T-cell (primary cell): Measurements from ENCODE around the gene TMEM59L. TPM values are rescaled to one million over a fixed set of nuclear protein-coding genes. Genes with fewer than 3 reads are reported as not detected.
"Not testable (repeated sequence)": the region's sequence is repeated elsewhere in the genome, so short reads cannot be mapped to it uniquely, and the experiment has no call there.

Experiments used
- ATAC-seq, 4 experiments: fragments of 200-7000 bp in 3 of 4; fragments of 150-1000 bp in 1 of 4; cut with Tn5 transposase; replicated peaks in 1 of 4; 1 replicate in 3 of 4; 2 replicates in 1 of 4; pipeline ENCODE4 v1.10.0; 2021; ENCODE audit warnings: moderate library complexity in 3 of 4, mild to moderate bottlenecking in 2 of 4, moderate number of reproducible peaks in 1 of 4
- CTCF ChIA-PET, 2 donors: fragments of 300-600 bp; sonication (Branson Sonifier 250); formaldehyde crosslinking; loops; one replicate each; lab custom pipeline; 2022; ENCODE audit warnings: antibody characterized with exemption in 2 of 2; lab: Charles Lee
- POLR2A ChIA-PET, 2 donors: fragments of 300-600 bp; sonication (Branson Sonifier 250); formaldehyde crosslinking; loops; one replicate each; lab custom pipeline; 2022; ENCODE audit warnings: antibody characterized with exemption in 2 of 2; lab: Charles Lee
- DNase-seq, 35 experiments: peaks; one replicate each; pipeline versions ENCODE4 v3.0.0 to v3.0.0-alpha.2; 2013 to 2023
- H3K27ac ChIP-seq: one replicate; pipeline ENCODE4 v1.5.1; 2013; ENCODE audit warnings: low read length
- H3K27me3 ChIP-seq, 2 experiments: replicated peaks in 1 of 2; 1 replicate in 1 of 2; 2 replicates in 1 of 2; pipeline versions ENCODE4 v1.6.1 to v1.7.0; 2013; ENCODE audit warnings: low read length in 1 of 2, mixed read lengths in 1 of 2; ENCODE audit not compliant: control insufficient read depth in 2 of 2, insufficient read depth in 2 of 2; ENCODE audit errors: extremely low read depth in 1 of 2
- H3K36me3 ChIP-seq, 2 donors: 1 replicate in 1 of 2; 2 replicates in 1 of 2; pipeline versions ENCODE4 v1.6.1 to v1.7.0; 2013; ENCODE audit warnings: low read length in 1 of 2; ENCODE audit not compliant: control insufficient read depth in 2 of 2, insufficient read depth in 1 of 2; ENCODE audit errors: extremely low read depth in 1 of 2
- H3K4me1 ChIP-seq, 2 experiments: 1 replicate in 1 of 2; 2 replicates in 1 of 2; pipeline versions ENCODE4 v1.6.1 to v1.7.0; 2013; ENCODE audit warnings: low read length in 2 of 2, mixed read lengths in 1 of 2; ENCODE audit not compliant: insufficient read depth in 2 of 2, control insufficient read depth in 1 of 2; ENCODE audit errors: extremely low read depth in 1 of 2
- H3K4me3 ChIP-seq, 2 donors: 1 replicate in 1 of 2; 2 replicates in 1 of 2; pipeline versions ENCODE4 v1.5.1 to v1.7.0; 2013; ENCODE audit warnings: mild to moderate bottlenecking in 2 of 2, low read length in 1 of 2, moderate library complexity in 1 of 2; ENCODE audit not compliant: control insufficient read depth in 1 of 2; ENCODE audit errors: extremely low read depth in 1 of 2
- H3K9me3 ChIP-seq: 2 replicates; pipeline ENCODE4 v1.7.0; 2013
- H3K27ac Mint-ChIP-seq, 2 donors: one replicate each; pipeline ENCODE4 v1.8.0; 2020 to 2021; ENCODE audit warnings: mild to moderate bottlenecking in 2 of 2, mixed read lengths in 2 of 2
- H3K27me3 Mint-ChIP-seq, 2 donors: one replicate each; pipeline ENCODE4 v1.8.0; 2021 to 2022; ENCODE audit warnings: mixed read lengths in 2 of 2
- H3K36me3 Mint-ChIP-seq: one replicate; pipeline ENCODE4 v1.8.0; 2021; ENCODE audit warnings: mixed read lengths
- H3K4me1 Mint-ChIP-seq, 3 donors: one replicate each; pipeline ENCODE4 v1.8.0; 2020 to 2022; ENCODE audit warnings: mixed read lengths in 3 of 3, mild to moderate bottlenecking in 1 of 3
- H3K4me3 Mint-ChIP-seq, 3 donors: one replicate each; pipeline ENCODE4 v1.8.0; 2020 to 2022; ENCODE audit warnings: mild to moderate bottlenecking in 3 of 3, mixed read lengths in 3 of 3, moderate library complexity in 3 of 3
- H3K9me3 Mint-ChIP-seq, 3 donors: one replicate each; pipeline ENCODE4 v1.8.0; 2020 to 2022; ENCODE audit warnings: mixed read lengths in 3 of 3
- WGBS: methylation state at CpG from one replicate; pipeline ENCODE4 v1.1.5; 2013; ENCODE audit warnings: missing lambda C conversion rate; ENCODE audit not compliant: insufficient coverage; 5-methylcytosine and 5-hydroxymethylcytosine counted together
- total RNA-seq, 35 experiments: library from RNA in 6 of 35; stranded (reverse) in 6 of 35; fragments of 120-200 nt in 1 of 35; gene quantifications; one replicate each; pipeline versions ENCODE4 v1.2.1 to v1.2.4 and lab custom pipeline; 2013 to 2026

TMEM59L gene
- total RNA-seq, 5 donors from 2014 or later (not counting 1 experiment from before 2014, with no cell fraction given) = 0.38 to 0.40 TPM; not detected in 3

DNA sequence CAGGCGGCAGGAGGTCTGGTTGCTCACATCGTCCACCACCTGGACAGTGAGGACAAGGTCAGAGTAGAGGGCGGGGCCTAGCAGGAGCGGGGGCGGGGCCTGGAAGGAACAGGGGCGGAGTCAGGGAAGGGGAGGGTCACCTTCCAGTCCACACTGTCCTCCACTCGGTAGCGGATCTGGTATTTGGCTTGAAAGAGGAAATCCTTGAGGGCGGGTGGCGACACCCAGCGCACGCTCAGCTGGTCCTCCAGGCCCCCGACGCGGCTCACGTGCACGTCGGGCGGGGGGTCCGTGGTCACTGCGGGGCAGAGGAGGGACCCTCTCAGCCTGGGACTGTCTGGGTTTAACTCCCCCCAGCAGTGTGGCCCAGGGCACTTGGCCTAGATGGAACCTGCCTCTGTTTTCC lies 15.9 kb upstream of the TMEM59L start:
- H3K9me3 ChIP-seq = no peaks in the 10 kb centered on the region
- ChIA-PET POLR2A (no interaction called here), CTCF (interaction anchor here (0.6 kb wide), 2 partner anchors 22 to 1761 kb away, joined by 3 to 5 read pairs; no protein-coding TSS in a partner anchor)
- Mint-ChIP-seq H3K4me3 (peak overlapping the region in 2 of 3 donors; percentile 6 to 27), H3K4me1 (peaks cover 10 to 16% (median 13%) of the 10 kb centered on the region in 3 donors), H3K9me3 (no peaks in the 10 kb centered on the region), H3K27me3 (peaks cover 11 to 29% of the 10 kb centered on the region in 2 donors), H3K36me3 (no peaks in the 10 kb centered on the region), H3K27ac (no peak overlapping the region)
- H3K27ac ChIP-seq = no peak overlapping the region
- H3K36me3 ChIP-seq = peaks cover 3 to 5% of the 10 kb centered on the region in 2 donors
- DNase-seq (no peak), ATAC-seq (no peak)
- H3K27me3 ChIP-seq = peaks cover 0 to 46% of the 10 kb centered on the region in 2 experiments
- peaks cover 3 to 27% of the 10 kb centered on the region in 2 experiments for H3K4me1 ChIP-seq
- H3K4me3 ChIP-seq = no peak overlapping the region
- WGBS = 14% methylated on average over 15 of the region's 21 CpGs

DNA sequence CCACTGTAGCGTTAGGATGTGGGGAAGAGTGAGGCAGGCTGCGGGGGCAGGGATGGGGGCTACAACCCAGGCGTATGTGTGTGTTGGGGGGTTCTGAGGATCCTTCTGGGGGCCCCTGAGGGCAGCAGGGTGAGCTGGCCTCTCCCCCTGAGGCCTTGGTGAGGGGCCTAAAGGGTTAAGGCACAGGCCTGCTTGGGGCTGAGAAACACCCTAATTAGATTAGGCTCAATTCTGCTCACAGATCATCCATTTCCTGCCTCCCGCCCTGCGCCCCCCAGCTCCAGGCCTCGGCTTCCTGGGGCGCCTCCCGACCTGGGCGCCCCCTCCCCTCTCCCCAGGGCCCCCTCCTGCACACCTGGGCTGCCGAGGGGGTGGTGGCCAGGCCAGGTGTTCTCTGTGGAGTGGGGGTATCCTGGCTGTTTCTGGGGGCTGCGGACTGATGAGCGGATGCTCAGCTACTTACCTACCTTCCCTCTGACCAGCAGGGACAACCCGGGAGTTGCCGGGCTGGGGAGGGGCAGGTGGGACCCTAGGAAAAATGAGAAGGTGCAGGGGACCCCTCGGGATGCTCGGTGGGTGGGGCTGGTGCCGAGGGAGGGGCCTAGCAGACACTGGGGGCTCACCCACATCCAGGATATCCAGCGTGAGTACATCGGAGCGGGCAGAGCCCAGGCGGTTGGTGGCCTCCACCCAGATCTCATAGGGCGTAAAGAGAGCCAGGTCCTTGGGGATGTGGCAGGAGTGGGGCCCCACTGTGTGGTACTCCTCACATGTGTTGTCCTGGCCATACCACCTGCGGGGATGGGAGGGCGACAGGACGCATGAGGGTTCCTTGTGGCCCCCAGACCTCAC lies 14.6 kb upstream of the TMEM59L start:
- Histone ChIP-seq H3K36me3 (no peaks in the 10 kb centered on the region), H3K27me3 (peaks cover 0 to 57% of the 10 kb centered on the region in 2 experiments), H3K9me3 (no peaks in the 10 kb centered on the region), H3K4me3 (no peak overlapping the region), H3K4me1 (peaks cover 3 to 27% of the 10 kb centered on the region in 2 experiments), H3K27ac (no peak overlapping the region)
- DNase-seq (no peak), ATAC-seq (no peak)
- Mint-ChIP-seq H3K9me3 (no peaks in the 10 kb centered on the region), H3K27ac (no peak overlapping the region), H3K4me1 (peaks cover 11 to 17% (median 13%) of the 10 kb centered on the region in 3 donors), H3K4me3 (no peak overlapping the region), H3K27me3 (peaks cover 20 to 39% of the 10 kb centered on the region in 2 donors), H3K36me3 (no peaks in the 10 kb centered on the region)
- ChIA-PET CTCF (interaction anchor here in 1 of 2 donors (0.7 kb wide), 1 partner anchor 318 kb away, joined by 3 read pairs; no protein-coding TSS in a partner anchor), POLR2A (no interaction called here)
- WGBS = 71% methylated on average over 13 of the region's 25 CpGs

DNA sequence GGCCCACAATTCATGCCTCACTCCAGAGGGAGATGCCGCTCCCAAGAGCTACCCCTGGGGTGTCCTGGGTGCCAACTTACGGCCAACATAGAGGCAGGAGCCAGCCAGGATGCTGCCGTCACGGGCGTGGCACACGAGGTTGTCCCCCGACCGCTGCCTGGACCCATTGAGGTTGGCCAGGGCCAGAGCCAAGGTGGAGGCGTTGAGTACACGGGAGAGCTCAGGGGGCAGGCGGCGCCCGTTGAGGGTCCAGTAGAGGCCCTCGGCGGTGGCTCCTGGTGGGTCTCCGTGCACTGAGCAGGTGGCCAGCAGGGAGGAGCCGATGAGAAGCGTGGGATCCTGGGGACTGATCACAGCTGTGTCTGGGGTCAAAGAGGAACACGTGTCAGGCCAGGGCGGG lies 13.2 kb upstream of the TMEM59L start:
- Mint-ChIP-seq H3K9me3 (no peaks in the 10 kb centered on the region), H3K27ac (no peak overlapping the region), H3K36me3 (no peaks in the 10 kb centered on the region), H3K4me3 (no peak overlapping the region), H3K4me1 (peaks cover 11 to 16% (median 12%) of the 10 kb centered on the region in 3 donors), H3K27me3 (peaks cover 24 to 46% of the 10 kb centered on the region in 2 donors)
- no peaks in the 10 kb centered on the region for H3K36me3 ChIP-seq
- ChIA-PET POLR2A (no interaction called here), CTCF (no interaction called here)
- peaks cover 3 to 71% of the 10 kb centered on the region in 2 experiments for H3K27me3 ChIP-seq
- ATAC-seq = no peak
- H3K9me3 ChIP-seq = no peaks in the 10 kb centered on the region
- WGBS = 89% methylated on average over 17 of the region's 20 CpGs
- H3K27ac ChIP-seq = no peak overlapping the region
- DNase-seq = no peak
- no peak overlapping the region for H3K4me3 ChIP-seq
- peaks cover 3 to 21% of the 10 kb centered on the region in 2 experiments for H3K4me1 ChIP-seq

DNA sequence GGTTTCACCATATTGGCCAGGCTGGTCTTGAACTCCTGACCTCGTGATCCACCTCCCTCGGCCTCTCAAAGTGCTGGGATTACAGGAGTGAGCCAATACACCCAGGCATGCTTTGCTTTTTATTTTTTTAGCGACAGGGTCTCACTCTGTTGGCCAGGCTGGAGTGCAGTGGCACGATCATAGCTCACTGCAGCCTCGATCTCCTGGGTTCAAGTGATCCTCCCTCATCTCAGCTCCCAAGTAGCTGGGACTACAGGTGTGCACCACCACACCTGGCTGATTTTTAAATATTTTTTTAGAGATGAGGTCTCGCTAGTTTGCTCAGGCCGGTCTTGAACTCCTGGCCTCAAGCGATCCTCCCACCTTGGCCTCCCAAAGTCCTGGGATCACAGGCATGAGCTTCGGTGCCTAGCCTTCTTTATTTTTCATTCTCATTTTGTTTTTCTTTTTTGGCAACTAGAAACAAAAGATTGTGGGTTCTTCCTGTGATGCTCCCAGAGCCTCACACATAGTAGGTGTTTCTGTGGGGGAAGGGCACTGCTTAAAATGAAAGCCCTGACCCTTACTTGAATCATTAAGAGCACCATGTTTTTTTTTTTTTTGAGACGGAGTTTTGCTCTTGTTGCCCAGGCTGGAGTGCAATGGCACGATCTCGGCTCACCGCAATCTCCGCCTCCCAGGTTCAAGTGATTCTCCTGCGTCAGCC lies 11.8 kb upstream of the TMEM59L start:
- H3K36me3 ChIP-seq, H3K9me3 Mint-ChIP-seq, ATAC-seq, H3K27ac ChIP-seq, H3K4me3 ChIP-seq, DNase-seq, H3K9me3 ChIP-seq, H3K4me3 Mint-ChIP-seq, H3K36me3 Mint-ChIP-seq, H3K27ac Mint-ChIP-seq, POLR2A ChIA-PET: not testable (repeated sequence)
- CTCF ChIA-PET = interaction anchor here in 1 of 2 donors (0.6 kb wide), 1 partner anchor 467 kb away, joined by 5 read pairs; no protein-coding TSS in a partner anchor
- WGBS = 88% methylated on average over 9 of the region's 15 CpGs
- peaks cover 4 to 80% of the 10 kb centered on the region in 2 experiments for H3K27me3 ChIP-seq
- peaks cover 6 to 12% (median 8%) of the 10 kb centered on the region in 3 donors for H3K4me1 Mint-ChIP-seq
- peaks cover 0 to 15% of the 10 kb centered on the region in 2 experiments for H3K4me1 ChIP-seq
- peaks cover 28 to 58% of the 10 kb centered on the region in 2 donors for H3K27me3 Mint-ChIP-seq

DNA sequence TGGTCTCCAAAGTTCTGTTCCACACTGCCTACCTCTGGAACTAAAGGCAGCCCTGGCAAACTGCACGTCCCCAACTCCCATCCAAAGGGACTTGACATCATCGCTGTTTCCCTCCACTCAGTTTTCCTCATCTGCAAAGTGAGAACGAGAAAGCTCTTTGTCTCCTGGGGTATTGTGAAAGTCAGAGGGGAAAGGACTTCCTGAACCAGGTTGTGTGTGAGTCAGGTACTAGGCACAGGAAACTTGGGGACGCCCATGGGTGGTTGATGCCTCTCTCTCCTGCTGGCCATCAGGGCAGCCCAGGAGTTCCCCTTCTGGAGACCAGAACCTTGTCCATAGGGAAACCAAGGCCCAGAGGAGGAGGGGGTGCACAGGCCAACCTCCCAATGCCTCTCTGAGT lies 10.8 kb upstream of the TMEM59L start:
- Histone ChIP-seq H3K4me3 (no peak overlapping the region), H3K36me3 (no peaks in the 10 kb centered on the region), H3K27ac (no peak overlapping the region), H3K27me3 (peaks cover 4 to 80% of the 10 kb centered on the region in 2 experiments), H3K4me1 (peaks cover 0 to 15% of the 10 kb centered on the region in 2 experiments), H3K9me3 (no peaks in the 10 kb centered on the region)
- 38% methylated on average over 1 of the region's 4 CpGs for WGBS
- Mint-ChIP-seq H3K36me3 (no peaks in the 10 kb centered on the region), H3K27me3 (peaks cover 28 to 55% of the 10 kb centered on the region in 2 donors), H3K9me3 (no peaks in the 10 kb centered on the region), H3K27ac (no peak overlapping the region), H3K4me3 (no peak overlapping the region), H3K4me1 (peaks cover 0 to 9% (median 8%) of the 10 kb centered on the region in 3 donors)
- ATAC-seq (no peak), DNase-seq (no peak)
- ChIA-PET CTCF (no interaction called here), POLR2A (no interaction called here)
